Measurements from ENCODE around the gene NACC1.

Gene NACC1

GRCh38 chr19:13120817-13121216 is 2.8 kb downstream of the NACC1 start:
- DNase-seq (ENCODE audit: low spot score) = no peak

GRCh38 chr19:13121551-13122274 is 3.6 kb downstream of the NACC1 start:
- no peak for DNase-seq (ENCODE audit: low spot score)

GRCh38 chr19:13122275-13122878 is 4.3 kb downstream of the NACC1 start:
- DNase-seq (ENCODE audit: low spot score) = no peak

- no peak for DNase-seq (ENCODE audit: low spot score)
These were observed 5.2 kb downstream of the NACC1 start for GRCh38 chr19:13122980-13123957.

- DNase-seq (ENCODE audit: low spot score) = no peak
These were observed 9.0 kb downstream of the NACC1 start for GRCh38 chr19:13127051-13127450.

GRCh38 chr19:13127811-13128575 is 9.9 kb downstream of the NACC1 start:
- peak; percentile 15 for DNase-seq (ENCODE audit: low spot score)

- DNase-seq (ENCODE audit: low spot score) = no peak
These were observed 10.5 kb downstream of the NACC1 start for GRCh38 chr19:13128583-13128982.

GRCh38 chr19:13129384-13129783 is 11.3 kb downstream of the NACC1 start:
- no peak for DNase-seq (ENCODE audit: low spot score)

- DNase-seq (ENCODE audit: low spot score) = no peak
These were observed 12.9 kb downstream of the NACC1 start for GRCh38 chr19:13130886-13131490.

- DNase-seq (ENCODE audit: low spot score) = no peak
These were observed 14.6 kb downstream of the NACC1 start for GRCh38 chr19:13132471-13133180.

- DNase-seq (ENCODE audit: low spot score) = peak; percentile 88
These were observed 15.3 kb downstream of the NACC1 start for GRCh38 chr19:13133241-13133870.

GRCh38 chr19:13134626-13135025 is 16.6 kb downstream of the NACC1 start:
- DNase-seq (ENCODE audit: low spot score) = no peak

- no peak for DNase-seq (ENCODE audit: low spot score)
These were observed 17.3 kb downstream of the NACC1 start for GRCh38 chr19:13135068-13136062.

- DNase-seq (ENCODE audit: low spot score) = no peak
These were observed 19.3 kb downstream of the NACC1 start for GRCh38 chr19:13137290-13137794.

GRCh38 chr19:13138171-13138915 is 20.3 kb downstream of the NACC1 start:
- DNase-seq (ENCODE audit: low spot score) = no peak

- no peak for DNase-seq (ENCODE audit: low spot score)
These were observed 20.8 kb downstream of the NACC1 start for GRCh38 chr19:13138916-13139198.

- DNase-seq (ENCODE audit: low spot score) = no peak
These were observed 21.7 kb downstream of the NACC1 start for GRCh38 chr19:13139633-13140311.
